ENCODE data around the gene SLC38A2.

- TF ChIP-seq EZH2 (IDR thresholded peaks at IDR 0.05; ENCODE audit: borderline replicate concordance, insufficient read depth, low read depth, low read length, poor library complexity, severe bottlenecking) (no peak), CTCF (IDR thresholded peaks at IDR 0.05) (no peak)
Measured at GRCh38 chr12:46360370-46360769, 12.2 kb downstream of the SLC38A2 start.
